HG02970 (cell line): ENCODE results near the gene EIF4G2.

ENCODE experiments used
- ATAC-seq: cut with Tn5 transposase; IDR thresholded peaks from one replicate; pipeline ENCODE4 v1.9.1; 2021; ENCODE audit warnings: mild to moderate bottlenecking, moderate library complexity, moderate number of reproducible peaks; ENCODE audit not compliant: unreplicated experiment, low FRiP score

Gene EIF4G2

DNA sequence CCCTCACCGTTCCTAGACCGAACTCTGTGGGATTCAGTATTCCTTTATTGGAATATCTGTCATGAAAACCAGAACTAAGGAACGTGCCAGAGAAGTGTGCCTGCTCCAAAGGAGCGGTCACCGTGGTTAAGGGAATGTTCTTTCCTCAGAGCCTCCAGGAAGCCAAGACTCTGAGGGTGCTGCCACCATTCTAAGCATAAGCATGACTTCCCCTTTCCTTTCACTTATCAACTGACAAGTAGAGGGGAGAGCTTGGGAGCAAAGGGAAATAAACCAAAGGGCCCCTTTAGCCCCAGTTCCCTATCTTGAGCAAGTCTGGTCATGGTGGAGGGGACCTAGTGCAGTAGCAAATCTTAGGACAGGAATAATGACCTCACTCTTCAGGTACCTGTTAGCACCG, 30.9 kb downstream of the EIF4G2 start:
- no peak for ATAC-seq

DNA sequence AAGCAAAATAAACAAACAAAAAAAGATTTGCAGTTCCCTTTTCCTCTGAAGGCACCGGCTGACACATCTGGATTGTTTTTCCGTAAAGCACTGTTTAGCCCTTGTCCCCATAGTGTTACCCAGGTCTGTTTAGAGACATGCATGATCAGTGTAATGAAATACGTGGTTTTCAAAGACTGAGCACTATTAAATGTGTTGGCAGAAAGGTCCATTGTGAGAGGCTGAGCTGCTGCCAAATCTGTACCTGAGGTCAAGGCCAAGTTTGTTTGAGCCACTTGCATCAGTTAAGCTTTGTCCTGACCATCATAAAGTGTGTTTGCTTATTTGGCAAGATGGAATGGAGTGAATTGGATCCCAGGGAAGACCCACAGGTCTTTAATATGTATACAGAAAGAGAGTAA, 31.3 kb downstream of the EIF4G2 start:
- no peak for ATAC-seq

- no peak for ATAC-seq
These were observed 33.9 kb downstream of the EIF4G2 start for GRCh38 chr11:10774811-10775210.

DNA sequence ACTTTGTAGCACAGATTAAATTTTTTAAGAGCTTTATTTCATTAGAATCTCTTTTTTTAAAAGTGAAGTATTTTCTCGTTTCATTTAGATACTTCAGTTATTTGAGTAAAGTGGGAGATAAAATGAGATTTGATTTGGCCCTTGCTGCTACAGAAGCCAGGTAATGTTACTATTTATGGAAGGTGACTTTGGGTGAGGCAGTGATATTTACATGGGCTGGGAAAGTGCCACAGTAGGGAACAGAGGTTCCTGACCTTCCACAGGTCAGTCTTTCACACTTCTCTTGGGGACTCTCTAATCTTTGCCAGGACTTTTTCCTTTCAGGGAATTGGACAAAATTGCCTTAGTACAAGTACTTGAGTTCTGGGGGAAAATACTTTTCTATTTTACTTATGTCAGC, 37.3 kb downstream of the EIF4G2 start:
- no peak for ATAC-seq

DNA sequence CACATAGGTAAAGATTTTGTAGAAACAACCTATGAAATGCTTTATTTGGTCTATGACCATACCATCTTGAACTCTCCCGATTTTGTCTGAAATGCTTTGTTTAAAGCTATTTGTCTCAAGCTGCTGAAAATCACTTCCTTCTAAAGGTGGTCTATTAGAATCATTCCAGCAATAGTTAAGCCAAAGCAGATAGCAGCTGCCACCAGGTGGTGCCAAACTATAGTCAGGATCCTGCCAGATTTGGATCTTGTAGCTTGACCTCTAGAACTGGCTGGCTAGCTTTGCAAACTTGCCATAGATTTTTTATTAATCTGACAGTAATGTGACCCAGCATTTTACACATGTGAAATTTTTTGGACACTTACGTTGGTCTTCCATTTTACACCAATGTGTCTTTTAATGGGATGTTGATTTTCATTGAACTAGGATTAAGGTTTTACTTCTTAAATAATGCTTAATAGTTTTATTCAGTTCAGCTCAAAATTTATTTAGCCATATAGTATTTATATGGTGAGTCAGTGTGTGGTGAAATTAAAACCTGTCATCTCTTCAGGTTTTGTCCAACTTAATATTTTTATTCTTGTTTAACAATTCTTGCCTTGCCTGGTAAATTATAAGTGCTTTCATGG, 38.0 kb downstream of the EIF4G2 start:
- ATAC-seq: no peak

DNA sequence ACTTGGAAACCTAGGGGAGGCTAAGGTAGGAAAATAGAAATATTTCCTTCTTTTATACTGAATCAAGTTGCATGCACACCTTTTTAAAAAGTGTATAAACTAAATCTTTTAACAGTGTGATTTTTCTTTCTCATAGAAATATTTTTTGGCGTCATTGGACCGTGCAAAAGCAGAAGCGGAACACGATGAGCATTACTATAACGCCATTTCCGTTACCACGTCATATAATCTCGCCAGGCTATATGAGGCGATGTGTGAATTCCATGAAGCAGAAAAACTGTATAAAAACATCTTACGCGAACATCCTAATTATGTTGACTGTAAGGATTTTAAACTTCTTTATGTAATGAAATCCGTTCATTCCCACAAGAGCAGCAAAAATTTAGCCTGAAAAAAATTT, 44.3 kb downstream of the EIF4G2 start:
- no peak for ATAC-seq

DNA sequence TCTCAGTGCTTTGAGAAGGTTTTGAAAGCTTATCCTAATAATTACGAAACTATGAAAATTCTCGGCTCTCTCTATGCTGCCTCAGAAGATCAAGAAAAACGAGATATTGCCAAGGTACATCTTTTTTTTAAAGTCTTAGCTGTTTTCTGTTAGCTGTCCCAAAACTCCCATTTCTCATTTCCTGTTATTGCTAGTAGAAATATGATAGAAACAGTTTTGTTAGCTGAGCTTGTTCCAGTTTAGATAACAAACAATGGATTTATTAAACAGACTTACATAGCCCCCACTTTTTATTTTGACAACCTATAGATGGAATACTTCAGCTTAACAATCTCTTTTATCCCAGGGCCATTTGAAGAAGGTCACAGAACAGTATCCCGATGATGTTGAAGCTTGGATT, 45.0 kb downstream of the EIF4G2 start:
- no peak for ATAC-seq

DNA sequence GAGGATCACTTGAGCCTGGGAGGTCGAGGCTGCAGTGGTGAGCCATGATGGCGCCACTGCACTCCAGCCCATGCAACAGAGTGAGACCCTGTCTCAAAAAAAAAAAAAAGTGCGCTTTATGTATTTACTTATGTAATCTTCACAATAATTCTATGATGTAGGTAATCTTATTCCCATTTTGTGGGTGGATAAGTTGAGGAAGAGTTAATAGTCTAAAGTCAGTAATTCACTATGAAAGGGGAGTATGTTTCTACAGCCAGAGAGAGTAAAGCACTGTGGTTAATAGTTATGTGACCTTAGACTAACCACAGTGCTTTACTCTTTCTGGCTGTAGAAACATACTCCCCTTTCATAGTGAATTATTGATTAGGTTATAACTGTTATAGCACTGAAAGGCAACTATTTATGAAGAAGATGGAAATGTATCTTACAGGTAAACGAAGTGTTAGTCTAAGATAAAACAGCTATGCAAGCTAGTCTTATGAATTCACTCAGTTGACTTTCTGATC, 45.8 kb downstream of the EIF4G2 start:
- ATAC-seq: no peak

DNA sequence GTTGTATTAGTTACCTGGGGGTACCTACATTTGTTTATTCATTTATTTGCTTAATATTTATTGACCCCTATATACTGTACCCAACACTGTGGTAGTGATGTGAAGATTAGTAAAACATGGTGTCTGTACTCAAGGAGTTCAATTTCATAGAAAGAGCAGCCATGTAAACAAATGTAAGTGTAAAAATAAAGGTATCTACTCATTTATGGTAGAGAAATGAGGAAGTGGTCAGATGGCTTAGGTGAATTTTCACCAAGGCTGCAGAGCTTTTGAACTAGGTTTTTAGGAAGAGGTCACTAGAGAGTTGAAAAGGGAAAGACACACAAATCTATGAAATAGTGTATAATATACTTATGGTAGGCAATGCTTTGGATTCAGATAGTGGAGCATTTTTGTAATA, 46.5 kb downstream of the EIF4G2 start:
- ATAC-seq: no peak

DNA sequence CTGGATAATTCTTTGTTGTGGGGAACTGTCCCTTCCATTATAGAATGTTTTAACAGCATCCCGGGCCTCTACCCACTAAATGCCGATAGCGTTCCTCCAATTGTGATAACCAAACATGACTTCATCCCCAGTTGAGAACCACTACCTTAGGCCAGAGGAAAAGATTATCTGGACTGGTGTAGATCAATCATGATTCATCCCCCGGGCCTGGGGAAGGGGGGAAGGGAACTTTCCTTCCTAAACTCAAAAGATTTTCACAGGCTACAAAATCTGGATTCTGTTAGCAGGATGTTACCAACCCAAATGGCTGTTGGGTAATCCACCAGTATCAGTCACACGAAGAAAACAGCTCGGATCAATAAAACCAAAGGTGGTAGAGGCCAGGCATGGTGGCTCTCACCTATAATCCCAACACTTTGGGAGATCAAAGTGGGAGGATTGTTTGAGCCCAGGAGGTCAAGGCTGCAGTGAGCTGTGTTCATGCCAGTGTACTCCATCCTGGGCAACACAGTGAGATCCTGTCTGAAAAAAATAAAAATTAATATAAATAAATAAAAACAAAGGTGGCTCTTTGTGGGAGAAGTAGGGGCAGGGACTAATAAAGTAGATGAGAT, 47.5 kb downstream of the EIF4G2 start:
- ATAC-seq: no peak

DNA sequence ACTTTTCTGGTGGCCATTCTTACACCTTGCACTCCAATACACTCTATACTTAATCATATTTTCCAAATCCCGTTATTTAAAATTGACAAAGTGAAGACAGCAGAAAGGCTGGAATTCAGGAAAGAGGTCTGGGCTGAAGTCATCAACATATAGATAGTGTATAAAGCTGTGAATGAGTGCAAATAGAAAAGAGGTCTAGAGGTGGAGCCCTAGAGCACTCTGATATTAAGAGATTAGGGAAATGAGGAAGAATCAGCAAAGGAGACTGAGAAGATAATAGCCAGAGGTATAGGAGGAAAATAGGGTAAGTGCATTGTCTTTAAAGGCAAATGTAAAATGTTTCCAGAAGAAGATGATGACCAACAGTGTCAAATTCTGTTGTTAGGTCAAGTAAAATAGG, 49.8 kb downstream of the EIF4G2 start:
- ATAC-seq: no peak

DNA sequence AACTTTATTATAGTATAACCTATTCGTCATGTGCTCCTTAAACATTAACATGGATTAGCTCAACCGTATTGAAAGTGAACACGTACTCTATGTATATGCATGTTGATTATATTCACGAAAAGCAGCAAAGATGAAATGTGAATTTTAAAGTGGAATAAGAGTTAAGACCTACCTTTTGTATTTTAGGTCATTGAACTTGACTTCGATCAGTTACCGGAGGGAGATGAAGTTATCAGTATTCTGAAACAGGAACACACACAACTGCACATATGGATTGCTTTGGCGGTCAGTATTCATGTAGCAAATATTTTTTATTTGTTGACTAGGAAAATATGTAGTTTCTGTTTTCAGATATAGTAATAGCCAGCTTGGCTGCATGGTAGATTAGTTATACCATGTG, 56.2 kb downstream of the EIF4G2 start:
- no peak for ATAC-seq

- no peak for ATAC-seq
These were observed 56.7 kb downstream of the EIF4G2 start for GRCh38 chr11:10752061-10752460.

GRCh38 chr11:10751581-10751940, 57.2 kb downstream of the EIF4G2 start:
- ATAC-seq: peak; percentile 4

GRCh38 chr11:10750838-10751580, 57.7 kb downstream of the EIF4G2 start, which contains the start of gene CTR9:
Gene CTR9 (plus strand): TSS chr11:10751246. CDS start chr11:10751413, 167 bp downstream.
- ATAC-seq: peak; percentile 90

DNA sequence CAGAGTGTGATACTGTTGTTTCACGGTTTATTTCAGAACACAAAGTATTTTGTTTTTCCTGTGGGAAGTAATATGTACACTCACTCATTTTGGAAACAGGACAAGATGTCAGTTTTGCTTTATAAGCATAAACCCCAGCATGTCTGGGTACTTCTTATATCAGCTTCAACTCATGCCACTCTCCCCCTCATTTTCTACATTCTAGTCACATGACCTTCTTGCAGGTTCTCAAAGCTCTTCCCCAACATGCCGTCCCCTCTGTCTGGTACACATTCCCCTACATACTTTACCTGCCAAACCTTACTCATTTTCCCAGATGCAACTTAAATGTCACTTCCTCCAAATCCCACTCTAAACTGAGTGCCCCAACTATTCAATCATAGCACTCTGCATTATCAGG, 59.2 kb downstream of the EIF4G2 start:
- ATAC-seq: no peak

GRCh38 chr11:10747733-10748132, 61.0 kb downstream of the EIF4G2 start:
- no peak for ATAC-seq
